ENCODE data around the gene GRP. TPM values are rescaled to one million over a fixed set of nuclear protein-coding genes. Genes with fewer than 3 reads are reported as not detected.

The GRP gene
- total and polyA plus RNA-seq, 2 of the 4 experiments (the other 2 are of a cell fraction) = not detected

DNA sequence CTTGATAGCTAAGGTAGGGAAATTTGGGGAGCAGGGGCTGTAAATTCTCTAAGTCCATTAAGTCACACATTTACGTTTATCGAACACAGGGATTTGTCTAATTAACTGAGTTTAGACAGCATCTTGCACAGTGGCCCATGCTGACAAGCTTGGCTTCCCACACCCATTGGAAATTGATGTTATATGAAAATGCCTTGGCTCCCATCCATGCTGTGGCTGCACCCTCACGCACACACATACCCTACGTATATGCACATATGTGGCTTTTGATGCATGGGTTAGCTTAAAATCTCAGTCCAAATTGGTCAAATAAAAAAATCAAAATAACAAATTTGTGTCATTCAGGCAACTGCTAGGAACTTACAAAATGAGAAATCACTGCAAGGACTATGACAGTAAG lies 42.5 kb upstream of the GRP start:
- intact Hi-C loops (cut with micrococcal nuclease) (no loop called here), in situ Hi-C loops (cut with MboI; ENCODE audit: low sequenced_read_pairs) (no loop called here), dilution Hi-C loops (cut with HindIII; ENCODE audit: low sequenced_read_pairs, unreplicated experiment) (no loop called here)
- Histone ChIP-seq H3K23ac (ENCODE audit: low read depth, low read length) (no peak overlapping the region), H2AFZ (replicated peaks; ENCODE audit: low read length, poor library complexity) (no peak overlapping the region), H2BK5ac (ENCODE audit: low read depth, low read length, poor library complexity, severe bottlenecking) (no peak overlapping the region), H2BK15ac (ENCODE audit: low read depth, low read length) (no peak overlapping the region), H3K9ac (ENCODE audit: low read depth, low read length) (no peak overlapping the region), H3K9me1 (ENCODE audit: insufficient read depth, low read length) (no peaks in the 10 kb centered on the region), H3K36me3 (ENCODE audit: control insufficient read depth, insufficient read depth, low read length) (no peaks in the 10 kb centered on the region), H3K56ac (ENCODE audit: extremely low read depth, insufficient read depth, low read length) (no peak overlapping the region), H3K4ac (ENCODE audit: low read depth, low read length) (no peak overlapping the region), H2AK5ac (ENCODE audit: low read depth, low read length) (no peak overlapping the region), H3K4me2 (ENCODE audit: low read depth, low read length) (no peak overlapping the region), H2AK9ac (replicated peaks; ENCODE audit: low read depth, low read length, poor library complexity) (no peak overlapping the region), H3K27me3 (ENCODE audit: control insufficient read depth, insufficient read depth, low read length) (peaks cover 16% of the 10 kb centered on the region), H4K20me1 (ENCODE audit: insufficient read depth, low read length) (no peaks in the 10 kb centered on the region), H4K8ac (ENCODE audit: low read depth in 2 of 2, low read length in 2 of 2) (no peak overlapping the region), H3K14ac (replicated peaks; ENCODE audit: low read depth, low read length) (no peak overlapping the region), H3K27ac (ENCODE audit: insufficient read depth, low read length) (no peak overlapping the region), H2BK120ac (ENCODE audit: low read depth, low read length) (no peak overlapping the region), H4K5ac (ENCODE audit: low read depth, low read length) (no peak overlapping the region), H3K9me3 (ENCODE audit: control insufficient read depth, insufficient read depth, low read length) (peaks cover 11% of the 10 kb centered on the region), H3K79me1 (ENCODE audit: low read depth in 1 of 2, low read length in 2 of 2) (no peaks in the 10 kb centered on the region), H3K4me3 (ENCODE audit: insufficient read depth, low read depth, low read length) (no peak overlapping the region), H3K18ac (ENCODE audit: low read depth, low read length) (no peak overlapping the region), H3K4me1 (ENCODE audit: control insufficient read depth, insufficient read depth, low read length) (peaks cover 2% of the 10 kb centered on the region; the same call in 1 of the 2 replicates), H4K91ac (ENCODE audit: insufficient read depth, low read depth, low read length) (no peak overlapping the region), H2BK20ac (ENCODE audit: low read depth, low read length) (no peak overlapping the region)
- ChIA-PET POLR2A (ENCODE audit: unreplicated experiment) (interaction anchor here (0.7 kb wide), 1 partner anchor 17 kb away, joined by 5 read pairs; no protein-coding TSS in a partner anchor), CTCF (no interaction called here)
- TF ChIP-seq MXI1 (IDR thresholded peaks at IDR 0.05; ENCODE audit: borderline replicate concordance, low read depth, low read length) = no peak
- TF ChIP-seq MAZ (IDR thresholded peaks at IDR 0.05; ENCODE audit: borderline replicate concordance, low read depth, low read length) = no peak
- TF ChIP-seq, protein P1, sequence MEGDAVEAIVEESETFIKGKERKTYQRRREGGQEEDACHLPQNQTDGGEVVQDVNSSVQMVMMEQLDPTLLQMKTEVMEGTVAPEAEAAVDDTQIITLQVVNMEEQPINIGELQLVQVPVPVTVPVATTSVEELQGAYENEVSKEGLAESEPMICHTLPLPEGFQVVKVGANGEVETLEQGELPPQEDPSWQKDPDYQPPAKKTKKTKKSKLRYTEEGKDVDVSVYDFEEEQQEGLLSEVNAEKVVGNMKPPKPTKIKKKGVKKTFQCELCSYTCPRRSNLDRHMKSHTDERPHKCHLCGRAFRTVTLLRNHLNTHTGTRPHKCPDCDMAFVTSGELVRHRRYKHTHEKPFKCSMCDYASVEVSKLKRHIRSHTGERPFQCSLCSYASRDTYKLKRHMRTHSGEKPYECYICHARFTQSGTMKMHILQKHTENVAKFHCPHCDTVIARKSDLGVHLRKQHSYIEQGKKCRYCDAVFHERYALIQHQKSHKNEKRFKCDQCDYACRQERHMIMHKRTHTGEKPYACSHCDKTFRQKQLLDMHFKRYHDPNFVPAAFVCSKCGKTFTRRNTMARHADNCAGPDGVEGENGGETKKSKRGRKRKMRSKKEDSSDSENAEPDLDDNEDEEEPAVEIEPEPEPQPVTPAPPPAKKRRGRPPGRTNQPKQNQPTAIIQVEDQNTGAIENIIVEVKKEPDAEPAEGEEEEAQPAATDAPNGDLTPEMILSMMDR (conservative IDR thresholded peaks at IDR 0.05; ENCODE audit: low read depth, low read length) = no peak
- TF ChIP-seq FOS (IDR thresholded peaks at IDR 0.05; ENCODE audit: low read depth, low read length) = no peak
- no peak for TF ChIP-seq CHD1 (IDR thresholded peaks at IDR 0.05; ENCODE audit: low read depth, low read length)
- no peak for TF ChIP-seq MAFK (IDR thresholded peaks at IDR 0.05; ENCODE audit: low read depth, low read length)
- TF ChIP-seq RFX5 (IDR thresholded peaks at IDR 0.05; ENCODE audit: low read depth, low read length) = no peak
- TF ChIP-seq NFE2L2 (IDR thresholded peaks at IDR 0.05; ENCODE audit: low read depth, low read length) = no peak
- TF ChIP-seq CEBPB (IDR thresholded peaks at IDR 0.05; ENCODE audit: low read depth, low read length) = no peak
- TF ChIP-seq POLR2A (IDR thresholded peaks at IDR 0.05; ENCODE audit: low read depth, low read length) = no peak
- TF ChIP-seq RAD21 (IDR thresholded peaks at IDR 0.05; ENCODE audit: low read length) = no peak
- no peak for TF ChIP-seq RCOR1 (IDR thresholded peaks at IDR 0.05; ENCODE audit: insufficient replicate concordance, low read length)
- TF ChIP-seq SMC3 (IDR thresholded peaks at IDR 0.05; ENCODE audit: low read depth, low read length) = no peak
- no peak for TF ChIP-seq BHLHE40 (IDR thresholded peaks at IDR 0.05; ENCODE audit: low read depth, low read length)
- TF ChIP-seq, protein P2, sequence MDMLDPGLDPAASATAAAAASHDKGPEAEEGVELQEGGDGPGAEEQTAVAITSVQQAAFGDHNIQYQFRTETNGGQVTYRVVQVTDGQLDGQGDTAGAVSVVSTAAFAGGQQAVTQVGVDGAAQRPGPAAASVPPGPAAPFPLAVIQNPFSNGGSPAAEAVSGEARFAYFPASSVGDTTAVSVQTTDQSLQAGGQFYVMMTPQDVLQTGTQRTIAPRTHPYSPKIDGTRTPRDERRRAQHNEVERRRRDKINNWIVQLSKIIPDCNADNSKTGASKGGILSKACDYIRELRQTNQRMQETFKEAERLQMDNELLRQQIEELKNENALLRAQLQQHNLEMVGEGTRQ (IDR thresholded peaks at IDR 0.05; ENCODE audit: low read depth, low read length) = no peak
- TF ChIP-seq, protein P3, sequence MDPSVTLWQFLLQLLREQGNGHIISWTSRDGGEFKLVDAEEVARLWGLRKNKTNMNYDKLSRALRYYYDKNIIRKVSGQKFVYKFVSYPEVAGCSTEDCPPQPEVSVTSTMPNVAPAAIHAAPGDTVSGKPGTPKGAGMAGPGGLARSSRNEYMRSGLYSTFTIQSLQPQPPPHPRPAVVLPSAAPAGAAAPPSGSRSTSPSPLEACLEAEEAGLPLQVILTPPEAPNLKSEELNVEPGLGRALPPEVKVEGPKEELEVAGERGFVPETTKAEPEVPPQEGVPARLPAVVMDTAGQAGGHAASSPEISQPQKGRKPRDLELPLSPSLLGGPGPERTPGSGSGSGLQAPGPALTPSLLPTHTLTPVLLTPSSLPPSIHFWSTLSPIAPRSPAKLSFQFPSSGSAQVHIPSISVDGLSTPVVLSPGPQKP (IDR thresholded peaks at IDR 0.05; ENCODE audit: borderline replicate concordance, low read depth, low read length) = no peak
- no peak for ATAC-seq (ENCODE audit: low read depth)
- WGBS, 2 experiments (ENCODE audit: extremely low coverage in 2 of 2, insufficient read length in 1 of 2) = no CpG with 5 or more reads among the region's 4 CpGs
- no peak for DNase-seq
- BruUV-seq (replicated peaks) = no TSS peak
